Measurements from ENCODE around the gene CSRP3.
A peak's percentile ranks its signal among the peaks of the same experiment; 100 is the strongest.

The CSRP3 gene

DNA sequence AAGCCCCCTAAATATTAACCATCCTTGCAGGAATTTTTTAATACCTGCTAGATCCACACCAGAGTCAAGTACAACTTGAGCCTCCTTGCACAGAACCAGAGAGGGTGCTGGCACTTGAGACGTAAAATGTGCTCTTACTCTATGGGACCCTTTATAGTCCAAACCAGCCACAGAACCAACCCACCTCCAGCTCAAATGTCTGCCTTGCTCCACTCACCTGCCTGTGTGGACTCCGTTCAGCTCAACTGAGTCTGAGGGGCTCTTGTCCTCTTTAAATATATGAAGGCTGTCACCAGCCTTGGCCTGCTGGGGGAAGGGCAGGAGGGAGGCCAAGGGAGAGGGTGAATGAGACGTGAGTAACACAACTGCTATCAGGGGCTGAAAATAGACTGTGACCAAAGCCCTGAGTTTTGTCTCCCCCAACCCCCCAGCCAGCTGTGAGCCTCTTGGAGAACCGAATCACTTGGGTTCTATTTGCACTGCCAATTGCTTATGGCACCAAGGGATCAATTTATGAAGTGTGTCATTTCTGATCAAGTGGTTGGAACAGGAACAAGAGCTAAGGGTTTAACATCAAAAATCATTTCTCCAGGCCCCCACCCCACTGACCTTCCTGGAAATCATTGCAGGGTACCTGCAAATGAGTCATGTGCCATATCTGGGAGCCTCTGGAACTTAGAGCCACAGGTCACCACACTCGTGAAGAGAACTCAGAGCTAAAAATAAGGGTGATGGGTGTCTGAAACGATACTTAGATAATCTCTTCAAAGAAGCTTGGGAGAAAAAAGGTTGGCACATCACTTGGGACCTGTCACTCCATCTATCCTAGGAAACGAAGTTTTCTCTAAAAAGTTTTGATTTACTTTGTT lies at the start of gene CSRP3:
TSS of gene CSRP3 (minus strand) at position 247 of the 869 bp plus-strand sequence. CDS start 9,535 bp downstream, outside the sequence.
- DNase-seq (ENCODE audit: low spot score), result no peak

- no peak for DNase-seq (ENCODE audit: low spot score)
Observed at GRCh38 chr11:19251577-19251976, 49.8 kb upstream of the CSRP3 start.

DNA sequence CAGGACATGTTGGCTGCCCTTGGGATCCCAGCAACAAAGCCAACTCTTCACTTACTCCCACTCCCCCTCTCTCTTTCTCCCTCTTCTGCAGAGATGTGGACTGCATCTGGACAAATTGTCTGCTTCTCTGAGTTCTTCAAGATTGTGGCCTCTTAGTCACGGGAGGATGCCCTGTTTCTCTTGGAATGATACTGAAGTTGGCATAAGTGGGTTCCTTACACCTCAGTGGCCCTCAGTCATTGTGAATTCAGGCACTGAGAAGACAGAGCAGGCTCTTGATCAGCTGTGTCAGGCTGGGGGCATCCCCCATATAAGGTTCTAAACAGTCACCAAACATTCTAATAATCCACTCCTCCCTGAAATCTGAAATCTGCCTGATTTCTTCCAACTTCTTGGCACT lies 45.0 kb upstream of the CSRP3 start:
- DNase-seq (ENCODE audit: low spot score), result no peak

GRCh38 chr11:19245351-19245750 lies 43.6 kb upstream of the CSRP3 start:
- no peak for DNase-seq (ENCODE audit: low spot score)

- no peak for DNase-seq (ENCODE audit: low spot score)
Observed at GRCh38 chr11:19244621-19245020, 42.8 kb upstream of the CSRP3 start.

DNA sequence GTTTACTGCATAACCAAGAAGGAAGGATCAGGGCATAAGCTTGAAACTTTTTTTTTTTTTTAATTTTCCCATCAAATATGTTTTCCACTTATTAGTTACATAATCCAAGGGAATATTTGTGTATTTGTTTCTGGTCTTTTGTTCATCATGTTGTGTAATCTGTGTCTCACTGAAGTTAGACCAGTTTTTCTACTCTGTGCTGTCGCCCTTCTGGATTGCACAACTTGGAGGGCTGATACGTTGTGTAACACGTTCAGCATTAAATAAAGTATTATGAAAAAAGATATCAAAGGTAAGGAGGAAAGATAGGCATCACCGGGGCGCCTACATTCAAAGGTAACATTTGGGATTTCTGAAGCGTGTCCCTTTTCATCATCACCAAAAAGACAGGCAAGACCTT lies 42.3 kb upstream of the CSRP3 start:
- DNase-seq (ENCODE audit: low spot score), result no peak

GRCh38 chr11:19243613-19244012 lies 41.8 kb upstream of the CSRP3 start:
- DNase-seq (ENCODE audit: low spot score), result no peak

DNA sequence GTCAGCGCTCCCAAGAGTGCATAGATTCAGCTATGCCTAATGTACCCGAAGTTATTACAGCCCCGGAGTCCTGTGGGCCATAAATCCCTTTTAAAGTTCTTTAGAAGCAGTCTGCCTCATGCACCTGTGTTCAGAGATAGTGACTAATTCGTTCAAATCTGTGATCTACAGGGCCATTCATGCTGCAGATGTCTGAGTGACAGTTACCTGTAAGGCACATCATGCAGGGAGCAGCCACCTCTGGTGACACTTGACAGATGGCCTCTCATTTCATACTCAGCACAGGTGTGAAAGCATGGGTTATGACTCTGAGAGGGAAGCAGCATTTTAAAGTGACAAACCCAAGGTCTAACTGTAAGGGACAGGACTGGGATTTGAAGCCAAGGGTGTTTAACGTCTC lies 41.4 kb upstream of the CSRP3 start:
- no peak for DNase-seq (ENCODE audit: low spot score)

DNA sequence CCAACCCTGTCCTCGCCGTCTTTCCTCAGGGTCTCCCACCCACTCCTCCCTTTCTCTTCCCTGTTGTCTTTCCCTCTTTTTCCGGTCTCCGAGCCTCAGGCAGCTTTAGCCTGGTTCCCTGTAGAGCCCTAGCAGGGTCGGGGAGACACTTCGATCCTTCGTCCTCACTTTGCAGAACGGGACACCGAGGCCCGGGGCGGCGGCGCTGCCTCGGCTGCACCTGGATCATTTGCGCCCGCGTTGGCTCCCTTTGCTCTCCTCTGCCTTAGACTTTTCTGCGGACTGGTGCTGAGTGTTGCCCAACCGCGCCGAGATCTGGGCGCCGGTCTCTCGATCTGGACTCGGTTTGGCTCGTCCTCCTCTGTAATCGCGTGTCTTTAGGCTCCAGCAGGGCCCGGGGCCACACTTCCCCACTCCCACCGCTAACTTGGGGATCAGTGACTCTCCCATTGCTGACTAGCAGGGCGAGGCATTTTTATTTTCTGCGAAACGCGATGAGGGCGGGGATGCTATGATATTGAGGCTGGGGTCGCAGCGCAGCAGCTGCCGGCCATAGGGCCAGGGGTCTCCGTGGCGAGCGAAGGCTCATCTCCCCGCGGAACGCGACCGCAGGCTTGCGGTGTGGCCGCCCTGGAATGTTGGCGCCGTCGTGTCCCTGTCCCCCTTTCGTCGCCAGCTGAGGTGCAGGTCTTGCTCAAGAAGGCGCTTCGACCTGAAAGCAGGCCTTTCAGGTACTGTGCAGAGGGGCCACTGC lies 40.6 kb upstream of the CSRP3 start:
- DNase-seq (ENCODE audit: low spot score), result no peak

- DNase-seq (ENCODE audit: low spot score), result peak; percentile 65
Observed at GRCh38 chr11:19241260-19242178, 39.7 kb upstream of the CSRP3 start.

- DNase-seq (ENCODE audit: low spot score), result peak; percentile 98
Observed at GRCh38 chr11:19240420-19241259, 38.9 kb upstream of the CSRP3 start, which contains the start of gene E2F8. Gene E2F8, minus strand, starts transcription at chr11:19240945. Its CDS starts 824 bp downstream, at chr11:19240121.

DNA sequence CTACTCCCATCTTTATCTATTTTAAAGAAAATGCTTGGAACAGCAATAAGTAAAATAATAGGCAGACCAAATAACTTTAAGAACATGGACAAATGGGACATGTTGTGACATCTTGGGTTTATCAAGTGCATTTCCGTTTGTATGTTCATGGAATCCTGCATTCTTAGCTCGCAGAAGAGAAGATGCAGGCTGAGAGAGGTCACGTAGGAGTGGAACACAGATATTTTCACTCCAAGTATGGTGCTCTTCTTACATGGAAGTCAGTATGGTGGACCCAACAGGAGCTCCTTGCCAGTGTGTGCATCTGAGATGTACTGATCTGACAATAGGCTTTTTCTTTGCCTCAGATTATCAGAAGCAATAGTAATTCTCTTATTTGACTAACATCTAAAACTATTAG lies 37.3 kb upstream of the CSRP3 start:
- no peak for DNase-seq (ENCODE audit: low spot score)

DNA sequence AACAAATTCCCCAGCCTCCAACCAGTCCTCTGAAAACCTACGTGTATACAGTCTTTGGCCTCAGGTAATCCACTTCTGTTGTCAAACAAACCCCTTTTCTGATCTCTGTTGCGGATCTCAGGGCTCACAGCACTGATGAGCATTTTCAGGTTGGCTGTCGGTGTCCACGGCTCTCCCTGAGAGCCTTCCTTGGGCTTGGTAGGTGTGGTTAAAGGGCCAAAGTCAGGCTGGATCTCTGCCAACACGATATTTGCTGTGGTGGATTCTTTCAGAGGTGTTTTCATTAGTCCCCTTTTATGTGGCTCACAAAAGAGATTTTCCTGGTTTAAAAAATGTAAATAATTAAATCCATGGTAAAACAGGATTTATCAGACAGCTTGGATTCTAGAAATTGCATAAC lies 36.0 kb upstream of the CSRP3 start:
- DNase-seq (ENCODE audit: low spot score), result no peak

DNA sequence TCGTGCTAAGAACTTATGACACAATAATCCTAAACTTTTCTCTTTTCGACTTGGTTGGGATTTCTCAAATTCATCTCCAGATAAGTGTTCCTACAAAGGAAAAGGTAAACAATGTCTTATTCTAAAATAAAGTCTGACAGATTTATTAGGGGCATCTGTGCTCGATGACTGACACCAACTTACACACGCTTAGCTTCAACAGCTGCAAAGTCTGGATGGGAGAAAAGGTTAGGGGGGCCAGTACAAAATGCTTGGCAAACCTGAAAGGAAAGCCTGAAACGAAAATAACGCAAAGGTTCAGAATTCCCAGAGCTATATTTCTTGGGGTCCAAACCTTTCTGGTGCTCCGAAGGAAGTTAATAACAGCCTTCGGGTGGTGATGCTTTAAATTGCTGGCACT lies 35.6 kb upstream of the CSRP3 start:
- no peak for DNase-seq (ENCODE audit: low spot score)

DNA sequence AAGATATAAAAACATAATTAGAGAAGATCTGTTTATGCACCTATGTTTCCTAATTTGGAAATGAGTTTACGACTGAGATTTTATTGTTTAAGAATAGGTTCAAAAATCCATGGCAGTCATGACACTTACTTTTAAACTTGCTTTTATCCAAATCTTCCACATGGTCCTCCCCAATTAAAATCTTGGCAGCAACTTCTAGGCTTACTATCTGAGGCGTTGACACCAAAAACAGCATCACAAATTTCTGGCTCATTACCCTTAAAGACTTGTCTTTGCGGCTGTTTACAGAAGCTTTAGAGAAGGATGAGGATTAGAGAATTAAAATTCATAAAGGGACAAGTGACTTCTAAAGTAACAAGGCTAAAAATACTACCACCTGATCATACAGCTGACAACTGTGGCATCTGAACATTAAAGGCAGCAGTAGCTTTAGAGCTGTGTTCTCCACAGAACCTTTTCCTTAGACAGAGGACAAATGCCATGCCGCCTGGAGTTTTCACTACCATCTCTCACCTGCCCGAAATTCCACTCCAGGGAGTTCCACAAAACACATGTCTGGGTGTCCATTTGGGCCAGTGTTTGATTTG lies 32.5 kb upstream of the CSRP3 start:
- no peak for DNase-seq (ENCODE audit: low spot score)

DNA sequence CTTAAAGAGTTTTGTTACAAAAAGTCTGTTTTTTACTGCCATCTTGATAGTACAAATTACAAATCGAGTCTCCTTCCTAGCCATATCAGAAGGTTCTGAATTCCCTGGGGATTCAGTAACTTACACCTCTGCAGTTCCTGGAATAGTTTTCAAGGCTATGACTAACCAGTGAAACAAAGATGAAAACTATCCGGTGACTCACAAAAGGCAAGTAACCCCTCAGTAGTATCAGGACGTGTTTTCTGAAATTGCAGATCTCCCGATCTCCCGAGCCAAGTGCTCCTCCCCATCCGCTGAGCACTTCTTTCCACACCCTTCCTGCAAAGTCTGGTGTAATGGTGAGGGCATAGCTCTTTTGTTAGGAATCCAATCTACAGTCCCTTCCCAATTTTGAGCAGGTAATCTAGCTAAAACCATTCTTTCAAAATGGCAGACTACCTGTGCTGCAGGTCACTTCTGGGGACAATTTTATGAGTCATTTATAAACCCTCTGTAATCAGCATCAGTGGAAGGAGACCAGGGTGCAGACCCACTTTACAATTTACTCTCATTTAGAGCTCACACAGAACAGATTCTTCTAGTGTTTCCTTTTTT lies 31.2 kb upstream of the CSRP3 start:
- DNase-seq (ENCODE audit: low spot score), result no peak

DNA sequence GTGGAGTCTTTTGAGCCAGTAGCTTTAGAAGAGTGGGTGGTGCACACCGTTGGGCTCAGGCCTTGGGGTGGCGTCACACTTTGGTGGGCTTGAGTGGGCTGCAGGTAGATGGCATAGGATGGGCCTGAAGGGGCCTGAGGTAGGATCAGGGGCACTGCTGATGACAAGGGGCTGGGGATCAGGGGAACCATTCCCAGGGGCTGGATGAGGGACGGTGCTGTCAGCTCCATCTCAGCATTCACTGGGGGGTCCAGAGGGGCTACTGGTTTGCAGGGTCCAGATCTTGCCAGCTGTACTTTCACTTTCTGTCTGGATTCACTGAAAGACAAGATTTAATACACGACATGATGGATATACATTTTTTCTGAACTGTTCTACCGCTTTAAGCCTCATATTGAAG lies 27.9 kb upstream of the CSRP3 start:
- DNase-seq (ENCODE audit: low spot score), result no peak

DNA sequence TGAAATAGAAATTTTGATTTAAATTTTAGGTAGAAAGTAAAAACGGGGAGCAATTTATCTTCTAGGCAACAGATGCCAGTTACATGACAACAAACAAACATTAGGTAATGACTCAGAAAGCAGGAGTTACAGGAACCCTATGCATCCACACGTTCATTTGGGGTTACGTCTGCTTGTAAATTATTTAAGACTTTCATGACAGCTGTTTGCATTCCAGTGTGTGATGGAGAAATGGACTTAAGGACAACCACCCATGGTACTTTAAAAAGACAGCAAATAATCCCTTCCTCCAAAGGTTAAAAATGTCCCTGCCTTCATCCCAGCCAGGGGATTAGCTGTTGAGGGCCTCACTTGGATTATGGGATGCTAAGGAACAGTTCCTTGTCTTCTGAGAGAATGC lies 27.2 kb upstream of the CSRP3 start:
- no peak for DNase-seq (ENCODE audit: low spot score)

DNA sequence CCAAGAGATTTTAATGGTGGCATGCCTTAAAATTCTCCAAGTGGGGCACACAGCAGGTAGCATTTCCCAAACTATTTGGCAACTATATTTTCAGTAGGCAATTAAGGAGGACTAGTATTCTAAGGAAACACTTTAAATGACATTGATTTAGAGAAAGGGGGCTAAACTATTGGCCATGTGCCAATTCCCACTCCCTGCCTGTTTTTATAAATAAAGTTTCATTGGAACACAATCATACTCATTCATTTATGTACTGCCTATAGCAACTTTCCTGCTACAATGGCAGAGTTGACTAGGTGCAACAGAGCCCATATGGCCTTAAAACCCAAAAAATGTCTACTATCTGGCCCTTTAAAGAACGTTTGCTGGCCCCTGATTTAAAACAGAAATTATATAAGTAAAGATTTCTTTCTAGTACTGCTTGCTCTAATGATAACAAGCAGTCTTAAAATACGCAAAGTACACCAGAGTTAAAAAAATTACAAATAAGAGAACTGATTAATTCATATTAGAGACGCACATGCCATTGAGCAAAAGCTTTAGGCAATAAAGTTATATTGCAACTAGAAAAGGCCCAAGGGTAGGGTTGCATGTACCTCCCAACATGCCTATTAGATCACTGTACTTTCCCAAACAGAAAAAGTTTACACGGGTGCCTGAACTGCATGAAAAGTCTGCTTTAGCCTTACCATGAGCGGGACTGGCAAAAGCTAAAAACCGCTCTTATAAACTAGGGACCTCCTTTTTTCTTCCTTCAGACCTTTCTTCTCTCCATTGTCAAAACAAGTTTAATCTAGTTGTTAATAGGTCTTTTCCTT lies 24.8 kb upstream of the CSRP3 start:
- DNase-seq (ENCODE audit: low spot score), result no peak

- DNase-seq (ENCODE audit: low spot score), result no peak
Observed at GRCh38 chr11:19225581-19225980, 23.8 kb upstream of the CSRP3 start.
